Ishikawa (cell line): ENCODE data around the gene ATP9B.

Source experiments
- EGR1 ChIP-seq: IDR thresholded peaks from 2 replicates; pipeline ENCODE4 v1.6.1; 2012
- EP300 ChIP-seq: IDR thresholded peaks from 2 replicates; pipeline ENCODE4 v1.6.1; 2012; ENCODE audit warnings: borderline replicate concordance
- FOXM1 ChIP-seq: IDR thresholded peaks from 2 replicates; pipeline ENCODE4 v1.6.1; 2012; ENCODE audit warnings: low read depth, borderline replicate concordance
- MAX ChIP-seq: IDR thresholded peaks from 2 replicates; pipeline ENCODE4 v1.6.1; 2012
- NFIC ChIP-seq: IDR thresholded peaks from 2 replicates; pipeline ENCODE4 v1.6.1; 2012
- TF ChIP-seq, protein P1 (sequence below): IDR thresholded peaks from 2 replicates; pipeline ENCODE4 v1.6.1; 2012; ENCODE audit warnings: low read depth, mild to moderate bottlenecking
- TF ChIP-seq, protein P2 (sequence below): IDR thresholded peaks from 2 replicates; pipeline ENCODE4 v1.6.1; 2012

DNA sequence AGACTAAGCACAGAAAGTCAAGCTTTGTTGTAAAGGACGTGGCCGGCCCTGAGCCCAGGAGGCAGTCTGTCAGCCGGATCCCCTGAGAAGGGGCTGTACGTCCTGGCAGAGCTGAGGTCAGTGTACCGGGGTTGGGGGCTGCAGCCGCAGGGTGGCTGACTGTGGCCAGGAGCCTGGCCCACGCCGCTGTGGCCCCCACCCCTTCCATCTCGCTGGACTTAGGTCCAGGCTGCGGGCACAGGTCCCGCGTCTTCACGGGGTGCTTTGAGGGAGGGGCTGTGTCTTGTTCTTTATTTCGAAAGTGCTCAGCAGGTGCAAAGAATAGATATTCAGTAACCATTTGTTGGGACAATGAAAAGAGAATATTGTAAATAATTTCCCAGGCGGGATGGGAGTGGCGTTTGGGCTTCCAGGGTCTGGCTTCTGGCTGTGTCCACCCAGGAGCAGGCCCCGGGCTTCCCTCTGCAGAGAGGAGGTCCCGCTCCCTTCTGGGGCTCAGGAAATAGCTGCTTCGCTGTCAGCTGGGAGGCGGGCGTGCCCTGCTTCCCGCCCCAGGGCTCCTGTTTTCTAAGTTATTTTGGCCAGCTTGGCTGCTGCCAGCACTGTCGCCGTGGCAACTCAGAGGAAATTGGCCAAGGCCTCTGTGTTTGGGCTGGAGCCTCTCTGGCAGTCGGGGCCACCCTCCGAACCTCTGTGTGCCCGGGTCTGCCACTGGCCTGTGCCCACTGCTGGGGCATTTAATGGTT, 334.0 kb downstream of the ATP9B start:
- TF ChIP-seq EP300 (no peak), FOXM1 (no peak), EGR1 (no peak), MAX (peak; percentile 43; the same call in 1 of the 2 replicates), NFIC (no peak; the same call in none of the 2 replicates)
- TF ChIP-seq, protein P1, sequence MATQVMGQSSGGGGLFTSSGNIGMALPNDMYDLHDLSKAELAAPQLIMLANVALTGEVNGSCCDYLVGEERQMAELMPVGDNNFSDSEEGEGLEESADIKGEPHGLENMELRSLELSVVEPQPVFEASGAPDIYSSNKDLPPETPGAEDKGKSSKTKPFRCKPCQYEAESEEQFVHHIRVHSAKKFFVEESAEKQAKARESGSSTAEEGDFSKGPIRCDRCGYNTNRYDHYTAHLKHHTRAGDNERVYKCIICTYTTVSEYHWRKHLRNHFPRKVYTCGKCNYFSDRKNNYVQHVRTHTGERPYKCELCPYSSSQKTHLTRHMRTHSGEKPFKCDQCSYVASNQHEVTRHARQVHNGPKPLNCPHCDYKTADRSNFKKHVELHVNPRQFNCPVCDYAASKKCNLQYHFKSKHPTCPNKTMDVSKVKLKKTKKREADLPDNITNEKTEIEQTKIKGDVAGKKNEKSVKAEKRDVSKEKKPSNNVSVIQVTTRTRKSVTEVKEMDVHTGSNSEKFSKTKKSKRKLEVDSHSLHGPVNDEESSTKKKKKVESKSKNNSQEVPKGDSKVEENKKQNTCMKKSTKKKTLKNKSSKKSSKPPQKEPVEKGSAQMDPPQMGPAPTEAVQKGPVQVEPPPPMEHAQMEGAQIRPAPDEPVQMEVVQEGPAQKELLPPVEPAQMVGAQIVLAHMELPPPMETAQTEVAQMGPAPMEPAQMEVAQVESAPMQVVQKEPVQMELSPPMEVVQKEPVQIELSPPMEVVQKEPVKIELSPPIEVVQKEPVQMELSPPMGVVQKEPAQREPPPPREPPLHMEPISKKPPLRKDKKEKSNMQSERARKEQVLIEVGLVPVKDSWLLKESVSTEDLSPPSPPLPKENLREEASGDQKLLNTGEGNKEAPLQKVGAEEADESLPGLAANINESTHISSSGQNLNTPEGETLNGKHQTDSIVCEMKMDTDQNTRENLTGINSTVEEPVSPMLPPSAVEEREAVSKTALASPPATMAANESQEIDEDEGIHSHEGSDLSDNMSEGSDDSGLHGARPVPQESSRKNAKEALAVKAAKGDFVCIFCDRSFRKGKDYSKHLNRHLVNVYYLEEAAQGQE, result no peak
- TF ChIP-seq, protein P2, sequence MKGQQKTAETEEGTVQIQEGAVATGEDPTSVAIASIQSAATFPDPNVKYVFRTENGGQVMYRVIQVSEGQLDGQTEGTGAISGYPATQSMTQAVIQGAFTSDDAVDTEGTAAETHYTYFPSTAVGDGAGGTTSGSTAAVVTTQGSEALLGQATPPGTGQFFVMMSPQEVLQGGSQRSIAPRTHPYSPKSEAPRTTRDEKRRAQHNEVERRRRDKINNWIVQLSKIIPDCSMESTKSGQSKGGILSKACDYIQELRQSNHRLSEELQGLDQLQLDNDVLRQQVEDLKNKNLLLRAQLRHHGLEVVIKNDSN, result no peak
